Activated CD4-positive, CD25-positive, alpha-beta regulatory T cell treated with anti-CD3 and anti-CD28 coated beads, Interleukin-2, amount 50 U/mL, for 24 hours (primary cell): ENCODE results near the gene SLCO4A1.

Source experiments
- ATAC-seq, 2 donors: fragments of 150-1000 bp; cut with Tn5 transposase; one replicate each; pipeline ENCODE4 v1.10.0; 2021; ENCODE audit warnings: mild to moderate bottlenecking in 1 of 2, moderate library complexity in 1 of 2

SLCO4A1 gene

DNA sequence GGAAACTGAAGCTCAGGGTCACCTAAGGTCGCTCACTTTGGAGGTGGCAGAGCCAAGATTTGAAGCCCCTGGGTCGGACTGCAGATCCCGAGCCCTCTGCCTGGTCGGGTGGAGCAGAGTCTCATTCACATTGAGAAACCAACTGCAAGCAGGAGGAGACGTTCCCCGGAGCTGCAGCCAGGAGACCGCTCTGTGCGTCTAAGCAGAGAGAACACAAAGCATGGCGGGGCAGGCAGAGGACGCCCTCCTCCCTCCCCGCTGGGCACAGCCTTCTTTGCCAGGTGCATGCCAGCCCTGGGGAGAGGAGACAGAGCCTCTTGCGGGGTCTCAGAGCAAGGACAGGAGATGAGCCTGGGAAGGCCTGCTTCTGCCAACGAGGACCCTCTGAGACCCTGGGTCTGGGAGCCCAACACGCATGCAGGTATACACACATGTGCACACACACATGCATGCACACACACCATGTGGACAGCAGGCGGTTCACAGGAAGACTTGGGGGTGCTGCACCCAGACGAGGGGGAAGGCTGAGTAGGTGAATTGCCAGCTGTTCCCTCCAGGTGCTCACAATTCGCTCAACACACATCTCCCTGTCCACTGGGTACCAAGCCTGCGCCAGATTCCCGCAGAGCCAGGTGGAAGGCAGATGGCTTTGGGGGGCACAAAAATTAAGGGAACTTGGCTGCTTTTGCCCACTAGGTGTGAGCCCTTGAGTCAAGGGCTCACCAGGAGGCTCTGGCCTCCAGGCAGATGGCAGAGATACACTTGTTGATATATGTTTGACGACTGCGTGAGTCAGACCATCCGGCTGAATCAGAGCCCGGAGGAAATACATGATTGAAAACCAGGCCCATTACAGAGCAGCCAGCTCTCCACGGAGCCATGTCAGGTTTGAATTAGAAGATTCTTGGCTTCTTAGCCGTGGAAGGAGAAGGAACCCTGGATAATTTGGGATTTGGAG, 60.9 kb downstream of the SLCO4A1 start:
- peak; percentile 93 to 97 for ATAC-seq

DNA sequence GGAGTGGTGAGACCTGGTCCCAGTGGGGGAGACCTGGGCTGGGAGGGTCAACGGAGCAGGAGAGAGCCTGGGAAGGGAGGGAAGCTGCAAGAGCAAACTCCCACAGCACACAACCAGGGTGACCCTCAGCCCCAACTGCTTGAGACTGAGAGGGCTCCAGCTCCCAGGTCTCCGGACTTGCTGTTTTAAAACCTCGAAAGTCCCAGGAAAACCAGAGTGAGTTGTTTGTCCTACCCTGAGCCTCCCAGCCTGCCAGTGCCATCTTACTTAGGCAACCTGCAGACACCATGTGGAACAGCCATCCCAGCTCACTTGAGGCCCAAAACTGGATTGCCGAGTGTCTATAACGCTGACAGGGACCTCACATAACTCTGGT, 61.5 kb downstream of the SLCO4A1 start:
- ATAC-seq, result no peak

DNA sequence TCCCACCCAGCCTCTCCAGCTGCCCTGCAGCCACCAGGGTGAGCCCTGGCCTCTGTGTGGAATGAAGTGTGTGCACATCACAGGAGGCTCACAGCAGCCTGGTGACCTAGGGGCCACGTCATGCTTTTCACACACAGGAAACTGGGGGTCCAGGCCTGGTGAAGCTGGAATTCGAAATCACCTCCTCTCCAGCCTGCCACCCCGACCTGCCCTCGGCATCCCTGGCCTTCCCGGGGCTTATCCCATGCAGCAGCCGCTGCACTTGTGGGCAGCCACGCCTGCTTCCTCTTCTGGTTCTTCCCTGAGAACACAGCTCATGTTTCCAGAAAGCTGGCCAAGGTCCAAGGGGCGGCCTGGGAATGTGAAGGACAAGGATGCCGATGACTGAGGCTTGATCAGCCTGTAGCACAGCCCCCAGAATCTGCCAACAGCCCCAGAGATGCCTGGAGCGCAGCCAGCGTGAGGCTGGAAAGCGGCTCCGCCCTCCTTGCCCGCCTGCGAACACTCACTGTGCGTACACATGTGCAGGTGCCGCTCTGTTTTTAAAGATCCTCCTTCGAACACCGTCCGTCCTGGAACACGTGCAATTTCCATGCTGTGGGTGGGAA, 62.1 kb downstream of the SLCO4A1 start:
- no peak for ATAC-seq

DNA sequence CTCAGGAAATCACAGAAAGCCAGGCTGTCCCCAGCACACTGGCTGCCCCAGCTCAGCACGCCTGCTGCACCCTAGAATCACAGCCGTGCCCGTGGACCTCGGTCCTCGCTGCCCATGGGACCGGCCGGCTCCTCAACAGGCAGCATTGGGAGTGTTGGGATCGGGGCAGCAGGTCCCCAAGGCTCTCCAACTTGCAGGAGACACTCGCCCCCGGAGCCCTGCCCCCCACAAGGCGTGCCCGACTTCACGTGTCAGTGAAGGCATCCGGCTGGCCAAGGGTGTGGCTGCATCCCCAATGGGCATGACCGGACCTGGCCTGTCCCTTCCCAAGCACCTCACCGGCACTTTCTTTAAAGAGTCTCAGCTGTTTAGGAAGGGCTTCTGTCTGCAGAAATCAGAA, 63.3 kb downstream of the SLCO4A1 start:
- no peak for ATAC-seq

DNA sequence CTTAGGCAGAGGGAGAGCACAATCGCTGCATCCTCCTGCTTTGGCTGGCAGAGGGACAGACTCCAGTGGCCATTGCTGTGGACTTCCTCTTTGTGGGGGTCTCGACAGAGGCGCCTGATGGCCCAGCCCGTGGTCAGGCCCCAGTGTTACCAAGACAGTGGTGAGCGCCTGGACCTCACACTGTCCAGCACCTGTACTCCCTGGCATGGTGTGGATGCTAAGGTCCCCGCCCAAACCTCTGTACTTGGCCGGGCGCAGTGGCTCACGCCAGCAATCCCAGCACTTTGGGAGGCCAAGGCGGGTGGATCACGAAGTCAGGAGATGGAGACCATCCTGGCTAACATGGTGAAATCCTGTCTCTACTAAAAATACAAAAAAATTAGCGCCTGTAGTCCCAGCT, 64.0 kb downstream of the SLCO4A1 start:
- no peak for ATAC-seq

GRCh38 chr20:62706857-62707256, 64.6 kb downstream of the SLCO4A1 start:
- no peak for ATAC-seq

- no peak for ATAC-seq
Measured at GRCh38 chr20:62707276-62707920, 65.1 kb downstream of the SLCO4A1 start.

GRCh38 chr20:62707921-62708521, 65.7 kb downstream of the SLCO4A1 start:
- no peak for ATAC-seq

- ATAC-seq, result no peak
Measured at GRCh38 chr20:62708591-62709536, 66.6 kb downstream of the SLCO4A1 start, which contains the start of gene NTSR1. Gene NTSR1, plus strand, starts transcription at chr20:62708836. Its CDS starts 372 bp downstream, at chr20:62709208.

GRCh38 chr20:62709537-62709905, 67.2 kb downstream of the SLCO4A1 start:
- no peak for ATAC-seq

GRCh38 chr20:62710221-62710885, 68.0 kb downstream of the SLCO4A1 start:
- ATAC-seq, result no peak

DNA sequence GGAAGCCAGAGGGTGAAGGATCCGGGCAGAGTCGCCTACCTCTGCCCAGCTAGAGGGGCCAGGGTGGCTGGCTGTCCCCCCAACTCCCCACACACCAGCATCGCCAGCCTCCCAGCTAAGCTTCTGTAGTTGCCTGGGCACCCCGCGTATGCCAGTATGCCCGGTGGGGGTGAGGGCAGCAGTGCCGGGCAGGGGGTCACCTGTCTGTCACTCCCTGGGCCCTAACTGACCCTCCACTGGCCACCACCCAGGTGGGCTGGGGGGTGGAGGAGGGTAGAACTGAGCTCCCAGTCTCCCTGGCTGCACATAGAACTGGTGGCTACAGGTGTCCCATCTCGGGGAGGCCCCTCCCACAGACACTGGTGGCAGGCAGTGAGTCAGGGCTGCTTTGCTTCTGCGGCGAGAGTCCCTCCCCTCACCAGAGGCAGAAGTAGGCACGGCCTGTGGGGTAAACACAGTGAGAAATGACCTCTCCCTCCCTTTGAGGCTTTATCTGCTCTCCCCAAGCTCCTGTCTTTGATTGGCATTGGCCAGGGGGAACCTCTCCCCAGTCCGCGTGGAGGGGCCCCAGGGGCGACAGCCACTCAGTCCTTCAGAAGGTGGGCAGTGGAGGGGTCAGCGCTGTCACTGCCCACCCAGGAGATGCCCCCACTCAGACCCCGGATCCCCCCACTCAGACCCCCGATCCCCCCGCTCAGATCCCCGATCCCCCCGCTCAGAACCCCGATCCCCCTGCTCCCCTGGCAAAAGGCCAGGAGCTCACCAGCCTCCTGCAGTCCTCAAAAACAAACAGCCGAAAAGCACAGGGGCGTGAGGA, 68.8 kb downstream of the SLCO4A1 start:
- peak; percentile 84 to 89 for ATAC-seq

DNA sequence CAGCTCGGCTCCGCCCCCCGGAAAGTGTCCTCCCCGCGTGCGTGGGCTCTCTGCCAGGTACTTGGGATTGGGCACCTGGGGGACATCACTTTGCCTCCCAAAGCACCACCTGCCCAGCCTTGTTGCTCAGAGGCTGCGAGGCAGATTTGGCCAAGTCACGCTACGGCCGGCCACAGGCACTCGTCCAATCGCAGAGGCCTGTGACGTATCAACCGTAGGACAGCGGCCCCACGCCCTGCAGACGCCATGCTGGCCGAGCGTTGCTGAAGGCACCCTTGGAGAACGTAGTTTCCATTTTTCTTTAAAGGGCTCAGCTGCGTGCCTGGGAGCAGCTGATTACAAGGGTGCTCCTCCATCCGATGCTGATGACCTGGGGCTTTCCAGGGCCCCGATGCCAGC, 69.4 kb downstream of the SLCO4A1 start:
- ATAC-seq, result no peak

DNA sequence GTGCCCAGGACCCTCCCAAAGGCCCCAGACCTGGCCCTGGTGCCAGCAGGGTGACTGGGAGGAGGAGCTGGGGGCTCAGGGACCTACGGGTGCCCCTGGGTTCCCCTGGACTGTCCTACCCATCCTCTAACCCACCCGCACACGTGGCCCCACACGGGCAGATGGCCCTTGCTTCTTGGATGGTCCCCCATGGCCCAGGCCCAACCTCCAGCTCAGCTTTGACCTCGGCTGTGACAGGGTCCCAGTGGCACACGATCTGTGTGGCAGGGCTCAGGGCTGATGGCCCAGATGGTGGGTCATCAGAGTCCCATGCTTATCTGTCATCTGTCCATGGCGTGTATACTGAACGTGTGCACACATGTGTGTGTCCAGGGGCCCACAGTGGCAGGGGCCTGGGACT, 70.3 kb downstream of the SLCO4A1 start:
- ATAC-seq, result no peak

GRCh38 chr20:62714006-62714405, 71.7 kb downstream of the SLCO4A1 start:
- no peak for ATAC-seq

- ATAC-seq, result no peak
Measured at GRCh38 chr20:62714799-62715198, 72.5 kb downstream of the SLCO4A1 start.

DNA sequence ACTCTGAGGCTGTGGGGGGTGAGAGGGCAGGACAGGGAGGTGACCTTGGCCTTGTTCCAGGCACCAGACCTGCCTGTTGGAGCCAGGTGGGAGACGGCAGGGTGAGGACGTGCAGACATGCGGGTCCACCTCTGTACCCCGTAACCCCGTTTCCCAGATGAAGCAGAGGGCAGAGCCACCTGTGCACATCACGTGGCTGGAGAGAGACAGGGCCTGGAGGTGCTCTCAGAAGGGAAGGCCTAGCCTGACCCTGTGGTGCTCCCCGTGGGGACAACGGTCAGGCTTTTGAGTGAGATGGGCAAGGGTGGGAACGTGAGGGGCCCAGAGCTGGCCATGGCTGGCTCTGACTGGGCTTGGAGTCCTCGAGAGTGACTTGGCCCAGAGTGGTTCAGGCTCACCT, 72.9 kb downstream of the SLCO4A1 start:
- no peak for ATAC-seq

DNA sequence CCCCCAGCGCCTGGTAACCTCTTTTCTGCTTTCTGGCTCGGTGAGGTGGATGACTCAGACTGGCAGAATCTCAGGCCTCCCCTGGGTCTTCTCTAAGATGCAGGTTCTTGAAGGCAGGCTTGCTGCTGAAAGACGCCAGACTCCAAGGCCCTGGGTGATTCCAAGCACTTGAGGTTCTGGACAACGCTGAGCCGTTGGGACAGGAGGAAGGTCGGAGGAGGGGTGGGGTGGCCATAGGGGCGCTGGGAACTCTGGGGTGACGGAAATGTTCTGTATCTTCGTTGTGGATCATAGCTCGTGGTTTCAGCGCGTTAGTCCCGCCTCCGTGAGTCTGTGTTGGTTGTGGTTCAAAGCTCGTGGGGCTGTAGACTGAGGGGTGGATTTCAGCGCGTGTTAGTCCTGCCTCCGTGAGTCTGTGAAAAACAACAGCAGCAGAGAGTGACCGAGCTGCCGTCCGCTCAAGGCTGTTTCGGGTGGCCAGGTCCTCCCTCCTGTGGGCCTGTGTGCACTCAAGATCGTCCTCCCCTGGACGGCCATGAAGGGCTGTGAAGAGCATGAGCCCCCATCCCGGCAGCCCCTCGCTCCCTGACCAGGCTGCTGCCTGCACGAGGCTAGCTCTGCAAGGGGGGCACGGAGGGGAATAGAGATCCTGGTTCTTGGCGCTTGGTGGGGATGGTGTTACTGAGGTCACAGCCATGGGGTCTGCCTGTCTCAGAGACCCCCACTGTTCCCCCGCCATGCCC, 74.1 kb downstream of the SLCO4A1 start:
- ATAC-seq, result peak; percentile 84 to 86

DNA sequence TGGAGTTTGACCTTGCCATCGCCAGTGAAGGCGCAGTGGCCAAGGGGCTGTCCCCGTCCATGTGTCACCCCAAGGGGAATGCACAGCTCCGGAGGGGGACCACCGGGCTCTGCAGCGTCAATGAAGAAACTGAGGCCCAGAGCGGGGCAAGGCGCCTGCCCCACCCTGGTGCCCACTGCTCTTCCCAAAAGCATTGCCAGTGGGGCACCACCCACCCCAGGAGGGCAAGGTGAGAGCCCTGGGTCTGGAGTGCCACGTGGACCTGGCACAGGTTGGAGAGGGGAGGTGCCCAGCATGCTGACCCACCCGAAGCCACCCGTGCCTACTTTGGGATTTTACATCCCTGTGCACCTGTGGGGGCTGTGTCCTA, 74.6 kb downstream of the SLCO4A1 start:
- ATAC-seq, result no peak

DNA sequence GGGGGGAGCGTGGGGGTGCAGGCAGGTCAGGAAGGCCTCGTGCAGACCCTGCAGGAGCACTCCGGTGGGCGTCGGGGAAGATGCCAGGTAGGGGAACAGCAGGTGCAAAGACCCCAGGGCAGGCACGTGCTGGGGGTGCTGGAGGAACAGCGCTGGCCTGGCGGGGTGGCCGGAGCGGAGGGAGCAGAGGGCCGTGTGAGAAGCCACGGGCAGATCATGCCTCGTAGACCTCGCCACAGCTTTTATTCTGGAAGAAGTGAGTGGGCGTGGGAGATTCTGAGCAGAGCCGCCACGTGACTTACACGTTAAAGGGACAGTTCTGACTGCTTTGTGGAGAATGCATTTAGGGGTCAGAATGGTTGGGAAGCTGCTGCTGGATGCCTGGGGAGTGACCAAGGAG, 75.6 kb downstream of the SLCO4A1 start:
- ATAC-seq, result no peak
